ENCODE data around the gene ZNF766.
"Not testable (repeated sequence)": the region's sequence is repeated elsewhere in the genome, so short reads cannot be mapped to it uniquely, and the experiment has no call there.

Gene ZNF766

GRCh38 chr19:52269338-52270261 lies at the start of gene ZNF766:
ZNF766 (plus strand) TSS chr19:52269587; CDS start chr19:52269614, 27 bp downstream.
- peak; percentile 94 to 98 for DNase-seq (ENCODE audit: low read depth in 2 of 2)

- no peak for DNase-seq (ENCODE audit: low read depth in 2 of 2)
Observed at GRCh38 chr19:52219611-52220010, 49.8 kb upstream of the ZNF766 start.

- DNase-seq (ENCODE audit: low read depth in 2 of 2): no peak
Observed at GRCh38 chr19:52221031-52221430, 48.4 kb upstream of the ZNF766 start.

- no peak for DNase-seq (ENCODE audit: low read depth in 2 of 2)
Observed at GRCh38 chr19:52221831-52222375, 47.5 kb upstream of the ZNF766 start.

- no peak for DNase-seq (ENCODE audit: low read depth in 2 of 2)
Observed at GRCh38 chr19:52224211-52224610, 45.2 kb upstream of the ZNF766 start.

GRCh38 chr19:52226652-52227051 lies 42.7 kb upstream of the ZNF766 start:
- DNase-seq (ENCODE audit: low read depth in 2 of 2): peak in 1 of 2 donors; percentile 7

GRCh38 chr19:52227196-52227940 lies 42.0 kb upstream of the ZNF766 start:
- DNase-seq (ENCODE audit: low read depth in 2 of 2): no peak

- no peak for DNase-seq (ENCODE audit: low read depth in 2 of 2)
Observed at GRCh38 chr19:52227980-52228379, 41.4 kb upstream of the ZNF766 start.

- no peak for DNase-seq (ENCODE audit: low read depth in 2 of 2)
Observed at GRCh38 chr19:52229524-52229923, 39.9 kb upstream of the ZNF766 start.

GRCh38 chr19:52230685-52231084 lies 38.7 kb upstream of the ZNF766 start:
- DNase-seq (ENCODE audit: low read depth in 2 of 2): no peak

- no peak for DNase-seq (ENCODE audit: low read depth in 2 of 2)
Observed at GRCh38 chr19:52231154-52231910, 38.1 kb upstream of the ZNF766 start.

GRCh38 chr19:52234406-52234805 lies 35.0 kb upstream of the ZNF766 start:
- no peak for DNase-seq (ENCODE audit: low read depth in 2 of 2)

- no peak for DNase-seq (ENCODE audit: low read depth in 2 of 2)
Observed at GRCh38 chr19:52237197-52237596, 32.2 kb upstream of the ZNF766 start.

GRCh38 chr19:52237771-52238400 lies 31.5 kb upstream of the ZNF766 start:
- DNase-seq (ENCODE audit: low read depth in 2 of 2): peak; percentile 16 to 34

- DNase-seq (ENCODE audit: low read depth in 2 of 2): no peak
Observed at GRCh38 chr19:52244021-52244420, 25.4 kb upstream of the ZNF766 start.

GRCh38 chr19:52248241-52248640 lies 21.1 kb upstream of the ZNF766 start:
- DNase-seq (ENCODE audit: low read depth in 2 of 2): peak in 1 of 2 donors; percentile 44

GRCh38 chr19:52258426-52258825 lies 11.0 kb upstream of the ZNF766 start:
- no peak for DNase-seq (ENCODE audit: low read depth in 2 of 2)

- DNase-seq (ENCODE audit: low read depth in 2 of 2): not testable (repeated sequence)
Observed at GRCh38 chr19:52265556-52265955, 3.8 kb upstream of the ZNF766 start.

GRCh38 chr19:52270266-52270885 lies 989 bp downstream of the ZNF766 start:
- no peak for DNase-seq (ENCODE audit: low read depth in 2 of 2)

GRCh38 chr19:52273301-52273700 lies 3.9 kb downstream of the ZNF766 start:
- DNase-seq (ENCODE audit: low read depth in 2 of 2): no peak

- no peak for DNase-seq (ENCODE audit: low read depth in 2 of 2)
Observed at GRCh38 chr19:52274191-52274590, 4.8 kb downstream of the ZNF766 start.
